Endodermal cell (in vitro differentiated cells): Measurements from ENCODE around the gene SETDB2. TPM values are rescaled to one million over a fixed set of nuclear protein-coding genes. Genes with fewer than 3 reads are reported as not detected.

ENCODE experiments used
- DNase-seq: peaks from one replicate; pipeline ENCODE4 v3.0.0-alpha.2; 2017
- H3K27ac ChIP-seq: 2 replicates; pipeline ENCODE4 v1.5.1; 2013; ENCODE audit warnings: mild to moderate bottlenecking, low read depth, low read length, moderate library complexity
- H3K27me3 ChIP-seq: 2 replicates; pipeline ENCODE4 v1.6.1; 2013; ENCODE audit warnings: mild to moderate bottlenecking, low read length, moderate library complexity; ENCODE audit not compliant: insufficient read depth, control insufficient read depth, poor library complexity, severe bottlenecking
- H3K36me3 ChIP-seq: 2 replicates; pipeline ENCODE4 v1.7.0; 2013; ENCODE audit warnings: mild to moderate bottlenecking, low read length, moderate library complexity; ENCODE audit not compliant: control insufficient read depth, insufficient read depth
- H3K4me1 ChIP-seq: one replicate; pipeline ENCODE4 v1.7.0; 2013; ENCODE audit warnings: low read length; ENCODE audit not compliant: control insufficient read depth, insufficient read depth
- H3K4me3 ChIP-seq: 2 replicates; pipeline ENCODE4 v1.5.1; 2013; ENCODE audit warnings: mild to moderate bottlenecking, low read length, moderate library complexity
- H3K9ac ChIP-seq: 2 replicates; pipeline ENCODE4 v1.6.1; 2013; ENCODE audit warnings: mild to moderate bottlenecking, low read length, moderate library complexity; ENCODE audit not compliant: poor library complexity, severe bottlenecking; ENCODE audit errors: extremely low read depth
- H3K9me3 ChIP-seq: 2 replicates; pipeline ENCODE4 v1.6.1; 2013; ENCODE audit warnings: mild to moderate bottlenecking, low read length, moderate library complexity; ENCODE audit not compliant: control insufficient read depth
- H3K27ac Mint-ChIP-seq: 2 replicates; pipeline ENCODE4 v1.8.0; 2020; ENCODE audit warnings: mixed read lengths
- H3K27me3 Mint-ChIP-seq: 2 replicates; pipeline ENCODE4 v1.8.0; 2021; ENCODE audit warnings: mild to moderate bottlenecking, mixed read lengths; ENCODE audit not compliant: insufficient read depth
- H3K36me3 Mint-ChIP-seq: 2 replicates; pipeline ENCODE4 v1.8.0; 2020; ENCODE audit warnings: low read depth, mixed read lengths
- H3K4me1 Mint-ChIP-seq: 2 replicates; pipeline ENCODE4 v1.8.0; 2020; ENCODE audit warnings: mixed read lengths
- H3K4me3 Mint-ChIP-seq: 2 replicates; pipeline ENCODE4 v1.8.0; 2020; ENCODE audit warnings: mild to moderate bottlenecking, moderate library complexity, mixed read lengths
- H3K9me3 Mint-ChIP-seq: 2 replicates; pipeline ENCODE4 v1.8.0; 2020; ENCODE audit warnings: mild to moderate bottlenecking, mixed read lengths
- CTCF ChIP-seq: fragments of 200-600 bp; sonication (generic); conservative IDR thresholded peaks from 2 replicates; pipeline ENCODE4 v1.5.0; 2021; ENCODE audit warnings: antibody characterized with exemption, mild to moderate bottlenecking
- WGBS, 2 experiments: methylation state at CpG; one replicate each; pipeline versions ENCODE4 v1.1.5 to v1.1.7; 2013; ENCODE audit warnings: missing lambda C conversion rate in 2 of 2, mixed read lengths in 1 of 2; ENCODE audit not compliant: insufficient coverage in 1 of 2, insufficient read length in 1 of 2; 5-methylcytosine and 5-hydroxymethylcytosine counted together
- total RNA-seq, 2 donors: library from RNA; stranded (reverse); fragmentation: NEBNext Ultra II Directional in 1 of 2; extraction: Animal tissue kit (Norgen Biotek cat#: 25700) in 1 of 2; gene quantifications; 2 replicates in 1 of 2; 3 replicates in 1 of 2; pipeline ENCODE4 v1.2.1, GENCODE V29; 2021

The SETDB2 gene
- total RNA-seq, 2 donors from 2014 or later: 7.8 to 9.5 TPM

- Mint-ChIP-seq H3K9me3 (no peaks in the 10 kb centered on the region), H3K4me3 (no peak overlapping the region), H3K4me1 (peaks cover 12% of the 10 kb centered on the region), H3K36me3 (peaks cover 71% of the 10 kb centered on the region), H3K27ac (no peak overlapping the region), H3K27me3 (no peaks in the 10 kb centered on the region)
- Histone ChIP-seq H3K36me3 (peaks cover 88% of the 10 kb centered on the region), H3K27me3 (no peaks in the 10 kb centered on the region), H3K4me3 (no peak overlapping the region), H3K4me1 (peaks cover 3% of the 10 kb centered on the region), H3K27ac (no peak overlapping the region), H3K9me3 (no peaks in the 10 kb centered on the region), H3K9ac (no peak overlapping the region)
- no peak for DNase-seq
- no peak for TF ChIP-seq CTCF
- WGBS, 2 experiments: 88 to 92% methylated on average over 3 of the region's 3 CpGs
These were observed 99.6 kb downstream of the SETDB2 start for GRCh38 chr13:49543656-49544055.

Other genes with a start within 250 kb of the SETDB2 start
- gene MLNR, start 223.9 kb upstream of the SETDB2 start, total RNA-seq: under 1 TPM; 0.29 to 0.35 TPM
- 10 to 100 TPM in 1 of 2 donors, 1 to 10 TPM in 1; 6.0 to 15.8 TPM for gene CDADC1, start 196.3 kb upstream of the SETDB2 start, total RNA-seq
- 1 to 10 TPM; 5.3 to 8.6 TPM for gene CAB39L, start 210 bp upstream of the SETDB2 start, total RNA-seq
- gene PHF11, start 51.7 kb downstream of the SETDB2 start, total RNA-seq: 10 to 100 TPM; 16.8 to 21.0 TPM
- 10 to 100 TPM; 40.6 to 46.4 TPM for gene RCBTB1, start 141.3 kb downstream of the SETDB2 start, total RNA-seq
- under 1 TPM; 0.24 to 0.49 TPM for gene ARL11, start 184.2 kb downstream of the SETDB2 start, total RNA-seq
- gene EBPL, start 247.2 kb downstream of the SETDB2 start, total RNA-seq: 10 to 100 TPM; 60.2 to 85.2 TPM